ENCODE measurements around the gene SNX8.
A peak's percentile ranks its signal among the peaks of the same experiment; 100 is the strongest.
"Not testable (repeated sequence)": the region's sequence is repeated elsewhere in the genome, so short reads cannot be mapped to it uniquely, and the experiment has no call there.

Gene SNX8

DNA sequence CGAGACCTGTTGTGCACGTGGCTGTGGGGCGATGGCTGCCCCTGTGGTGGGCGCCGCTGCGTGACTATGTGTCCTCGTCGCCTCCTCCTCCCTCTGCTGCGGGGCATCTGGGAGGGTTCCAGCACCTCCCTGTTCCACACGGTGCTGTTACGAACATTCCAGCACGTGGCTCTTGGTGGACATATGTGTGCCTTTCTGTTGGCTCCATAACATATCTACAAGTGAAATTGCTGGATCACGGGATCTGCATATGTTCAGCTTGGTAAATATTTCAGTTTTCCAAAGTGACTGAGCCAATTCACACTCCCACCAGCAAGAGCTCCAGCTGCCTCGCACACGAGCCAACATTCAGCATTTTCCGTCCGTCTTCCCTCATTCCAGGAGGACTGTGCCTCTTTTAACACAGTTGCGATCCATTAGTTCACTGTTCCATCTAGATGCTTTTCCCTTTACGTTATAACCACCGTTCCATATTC is 25.1 kb downstream of the SNX8 start:
- no peak for DNase-seq

DNA sequence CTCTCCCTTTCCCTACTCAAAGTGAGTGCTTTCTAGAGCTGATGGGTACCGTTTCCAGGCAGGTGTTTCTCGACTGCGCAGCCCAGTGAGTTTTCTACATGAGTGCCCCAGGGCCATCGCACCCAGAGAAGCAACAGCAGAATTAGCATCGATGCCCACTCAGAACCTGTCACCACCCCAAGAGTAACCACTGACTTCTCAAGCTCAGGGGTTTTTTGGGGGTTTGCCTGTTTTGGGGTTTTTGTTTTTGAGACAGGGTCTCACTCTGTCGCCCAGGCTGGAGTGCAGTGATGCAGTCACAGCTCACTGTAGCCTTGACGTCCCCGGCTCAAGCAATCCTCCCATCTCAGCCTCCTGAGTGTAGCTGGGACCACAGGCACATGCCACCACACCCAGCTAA is 25.7 kb downstream of the SNX8 start:
- DNase-seq, result no peak

DNA sequence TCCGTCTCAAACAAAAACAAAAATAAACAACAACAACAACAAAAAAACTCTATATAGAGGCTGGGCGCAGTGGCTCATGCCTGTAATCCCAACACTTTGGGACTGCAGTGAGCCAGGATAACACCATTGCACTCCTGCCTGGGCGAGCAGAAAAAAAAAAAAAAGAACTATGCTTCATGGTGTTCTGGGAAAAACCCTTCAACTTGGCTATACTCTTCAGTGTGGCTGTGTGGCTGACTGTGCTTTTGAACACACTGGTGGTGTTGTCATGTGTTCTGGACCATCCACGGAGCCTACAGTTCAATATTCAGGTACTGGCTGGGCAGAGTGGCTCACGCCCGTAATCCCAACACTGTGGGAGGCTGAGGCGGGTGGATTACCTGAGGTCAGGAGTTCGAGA is 26.5 kb downstream of the SNX8 start:
- DNase-seq, result no peak

DNA sequence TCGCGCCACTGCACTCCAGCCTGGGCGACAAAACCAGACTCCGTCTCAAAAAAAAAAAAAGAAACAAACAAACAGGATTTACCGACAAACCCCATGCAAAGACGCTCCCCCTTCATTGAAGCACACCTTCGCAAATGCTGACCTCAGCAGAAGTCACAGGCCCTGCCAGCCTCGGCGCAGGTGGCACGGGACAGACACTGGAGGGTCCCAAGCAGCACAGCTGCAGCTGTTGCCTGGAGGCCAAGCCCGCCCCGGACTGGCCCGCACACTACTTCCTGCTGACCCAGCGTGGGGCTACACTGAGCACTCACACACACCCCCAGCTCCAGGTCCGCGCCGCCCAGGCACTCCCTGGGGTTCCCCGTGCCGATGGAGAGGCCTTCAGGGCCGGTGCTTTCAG is 31.2 kb downstream of the SNX8 start:
- DNase-seq, result no peak

DNA sequence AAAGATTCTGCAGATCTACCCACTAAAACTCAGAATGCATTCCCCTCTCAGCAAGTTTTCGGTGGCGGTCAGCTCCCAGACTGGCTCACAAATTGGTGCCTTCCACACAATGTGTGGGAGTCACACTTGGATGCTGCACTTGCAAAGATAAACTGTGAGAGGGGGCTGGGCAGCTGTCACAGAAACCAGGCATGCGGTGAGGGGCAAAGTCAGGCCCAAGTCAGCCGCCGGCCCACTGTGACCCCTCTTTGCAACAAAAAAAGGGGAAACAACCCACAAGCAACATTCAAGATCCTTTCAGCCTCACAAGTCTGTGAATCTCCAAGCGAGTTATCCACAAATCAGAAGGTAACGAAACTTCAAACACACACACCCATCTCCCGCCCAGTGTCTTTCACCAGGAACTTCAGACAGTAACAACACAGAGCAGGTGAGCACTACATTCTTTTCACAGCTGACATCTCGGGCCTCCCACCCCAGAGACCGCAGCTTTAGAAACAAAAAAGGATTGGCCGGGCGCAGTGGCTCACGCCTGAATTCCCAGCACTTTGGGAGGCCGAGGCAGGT is 32.0 kb downstream of the SNX8 start:
- no peak for DNase-seq

DNA sequence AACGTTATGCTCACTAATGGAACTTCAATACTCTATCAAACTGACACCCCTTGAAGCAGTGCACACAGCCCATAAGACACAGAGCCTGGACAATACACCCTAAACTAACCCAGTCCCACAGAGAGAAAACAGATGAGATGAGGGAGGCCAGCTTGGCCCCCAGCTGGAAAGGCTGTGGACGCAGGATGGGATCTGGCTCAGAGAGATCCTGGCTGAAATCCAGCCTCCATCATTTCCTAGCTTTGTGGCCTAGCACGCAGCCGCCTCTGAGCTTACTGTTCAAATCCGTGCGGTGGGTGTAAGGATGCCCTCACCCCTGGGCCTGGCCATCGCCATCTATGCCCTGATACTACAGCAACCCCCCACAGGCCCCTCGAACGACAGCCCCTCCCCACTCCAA is 32.7 kb downstream of the SNX8 start:
- DNase-seq, result no peak

DNA sequence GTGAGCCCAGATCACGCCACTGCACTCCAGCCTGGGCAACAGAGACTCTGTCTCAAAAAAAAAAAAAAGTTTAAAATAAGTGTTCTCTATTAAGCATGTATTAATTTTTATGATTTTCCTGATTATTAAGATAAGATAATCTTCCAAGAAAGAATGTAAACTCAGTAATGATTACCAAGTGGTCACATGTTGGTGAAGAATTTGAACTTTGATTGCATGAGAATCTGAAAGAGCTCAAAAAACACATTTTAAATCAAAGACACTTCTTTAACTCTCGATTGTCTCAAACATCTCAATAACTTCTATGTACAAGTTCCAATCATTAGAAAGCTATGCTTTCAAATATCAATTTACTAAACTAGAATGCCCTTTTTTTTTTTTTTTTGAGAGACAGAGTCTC is 33.8 kb downstream of the SNX8 start:
- no peak for DNase-seq

DNA sequence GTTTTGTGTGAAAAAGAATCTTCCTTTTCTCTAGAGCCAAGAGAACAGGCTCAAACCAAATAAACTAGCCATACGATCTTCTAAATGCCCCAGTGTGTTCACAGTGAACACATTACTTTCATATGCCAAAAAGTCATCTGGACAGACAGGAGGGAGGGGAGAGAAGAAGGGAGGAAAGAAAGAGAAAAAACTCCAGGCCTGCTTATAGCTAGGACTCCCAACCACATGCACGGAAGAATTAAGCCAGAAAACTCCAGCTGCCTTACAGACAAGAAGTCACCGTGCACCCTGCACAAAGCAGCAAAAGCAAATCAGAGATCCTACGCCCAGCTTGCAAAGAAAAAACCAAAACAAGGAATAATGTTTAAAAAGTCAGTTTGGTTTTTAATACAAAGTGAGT is 34.3 kb downstream of the SNX8 start:
- DNase-seq, result no peak

DNA sequence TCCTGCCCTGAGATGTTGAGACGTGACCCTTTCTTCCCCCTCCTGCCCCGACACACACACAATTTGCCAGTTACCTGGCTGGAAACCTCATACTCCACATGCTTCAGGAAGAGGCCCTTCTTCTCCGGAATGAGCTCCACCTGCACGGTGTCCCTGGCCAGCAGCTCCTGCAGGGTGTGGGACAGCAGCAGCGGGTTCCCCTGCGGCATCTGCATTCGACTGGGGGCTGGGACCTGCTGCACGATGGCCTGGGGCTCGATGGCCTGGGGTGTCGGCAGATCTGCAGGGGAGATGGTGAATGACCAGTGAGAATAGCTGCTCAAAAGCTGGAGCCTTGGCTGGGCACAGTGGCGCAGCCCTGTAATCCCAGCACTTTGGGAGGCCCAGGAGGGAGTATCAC is 36.2 kb downstream of the SNX8 start:
- DNase-seq, result no peak

DNA sequence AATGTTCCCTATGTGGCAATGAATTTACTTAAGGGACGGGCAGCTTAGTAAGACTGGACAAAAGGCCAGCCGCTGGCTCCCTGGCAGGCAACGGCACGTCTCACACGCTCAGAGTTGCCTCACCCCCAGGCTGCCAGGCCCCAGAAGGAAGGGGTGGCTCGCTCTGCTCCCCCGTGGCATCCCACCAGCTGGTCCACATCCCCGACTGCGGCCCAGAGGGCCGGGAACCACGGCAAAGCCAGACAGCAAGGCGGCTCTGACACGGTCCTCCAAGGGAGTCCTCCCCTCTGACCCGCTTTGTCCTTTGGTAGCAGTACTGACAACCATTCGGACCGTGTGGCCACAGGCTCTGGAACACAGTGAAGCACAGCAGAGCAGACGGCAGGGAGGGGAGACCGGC is 38.1 kb downstream of the SNX8 start:
- no peak for DNase-seq

DNA sequence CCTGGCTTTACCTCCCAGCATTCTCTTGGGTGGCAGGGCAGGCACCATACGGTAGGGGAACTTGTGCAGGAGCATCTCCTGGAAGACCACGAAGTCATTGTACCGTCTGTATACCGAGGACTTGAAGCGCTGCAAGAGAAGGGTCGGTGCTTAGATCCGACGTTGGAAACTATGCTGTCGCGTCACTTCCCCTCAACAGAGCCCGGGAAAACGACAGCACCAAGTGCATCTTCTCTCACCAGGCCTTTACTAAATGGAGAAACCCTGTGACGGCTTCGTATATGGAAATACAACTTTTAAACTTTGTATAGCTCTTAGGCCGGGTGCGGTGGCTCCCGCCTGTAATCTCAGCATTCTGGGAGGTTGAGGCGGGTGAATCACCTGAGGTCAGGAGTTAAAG is 39.1 kb downstream of the SNX8 start:
- DNase-seq, result no peak

DNA sequence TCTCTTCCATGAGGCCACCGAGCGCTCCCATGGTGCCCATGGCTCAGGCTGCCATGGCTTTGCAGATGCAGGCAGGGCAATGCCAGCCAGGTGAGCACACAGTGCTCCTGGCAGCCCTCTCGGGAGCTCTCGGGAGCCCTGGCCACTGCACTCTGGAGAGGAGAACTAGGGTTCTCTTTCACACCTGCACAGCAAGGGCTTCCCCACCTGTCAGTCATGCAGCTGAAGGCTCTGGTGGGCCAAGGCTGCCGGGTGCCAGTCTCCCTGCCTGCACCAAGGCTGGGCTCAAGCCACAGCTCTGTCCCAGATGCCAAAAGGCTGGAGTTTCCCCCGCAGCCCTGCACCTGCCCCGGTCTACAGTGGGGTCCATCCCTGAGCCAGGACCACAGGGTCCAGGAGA is 39.6 kb downstream of the SNX8 start:
- DNase-seq, result no peak

DNA sequence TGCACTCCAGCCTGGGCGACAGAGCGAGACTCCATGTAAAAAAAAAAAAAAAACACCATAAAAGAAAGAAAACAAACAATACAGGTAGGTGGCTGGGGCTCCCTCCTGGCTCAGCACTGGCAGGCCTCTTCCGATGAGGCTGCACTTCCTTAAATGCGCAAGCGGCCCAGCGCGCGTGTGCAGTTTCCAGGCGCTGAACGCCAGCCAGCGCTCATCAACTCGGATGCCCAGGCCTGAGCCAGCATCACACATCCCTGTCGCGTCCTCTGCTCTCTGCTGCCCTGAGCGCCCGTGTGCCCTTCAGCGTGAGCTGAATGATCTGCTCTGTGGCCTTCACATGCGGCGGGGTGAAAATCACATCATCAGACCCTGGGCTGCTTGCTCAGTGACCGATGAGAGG is 40.4 kb downstream of the SNX8 start:
- DNase-seq, result no peak

DNA sequence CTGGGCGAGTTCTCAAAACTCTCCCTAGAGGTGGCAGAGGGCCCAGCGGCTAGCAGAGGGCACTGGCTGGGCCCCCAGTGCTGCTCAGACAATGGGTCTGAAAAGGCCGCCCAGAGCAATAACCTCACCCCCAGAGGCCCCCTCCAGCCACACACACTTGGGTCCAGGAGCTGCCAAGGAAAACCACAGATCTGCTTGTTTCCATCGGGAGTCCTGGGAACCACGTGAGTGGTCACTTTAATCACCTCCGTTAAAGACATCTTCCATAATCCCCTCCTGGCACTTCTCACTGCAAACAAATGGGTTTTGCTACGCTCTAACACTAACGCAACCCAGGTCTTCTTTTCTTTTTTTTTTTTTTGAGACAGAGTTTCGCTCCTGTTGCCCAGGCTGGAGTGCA is 42.2 kb downstream of the SNX8 start:
- no peak for DNase-seq

DNA sequence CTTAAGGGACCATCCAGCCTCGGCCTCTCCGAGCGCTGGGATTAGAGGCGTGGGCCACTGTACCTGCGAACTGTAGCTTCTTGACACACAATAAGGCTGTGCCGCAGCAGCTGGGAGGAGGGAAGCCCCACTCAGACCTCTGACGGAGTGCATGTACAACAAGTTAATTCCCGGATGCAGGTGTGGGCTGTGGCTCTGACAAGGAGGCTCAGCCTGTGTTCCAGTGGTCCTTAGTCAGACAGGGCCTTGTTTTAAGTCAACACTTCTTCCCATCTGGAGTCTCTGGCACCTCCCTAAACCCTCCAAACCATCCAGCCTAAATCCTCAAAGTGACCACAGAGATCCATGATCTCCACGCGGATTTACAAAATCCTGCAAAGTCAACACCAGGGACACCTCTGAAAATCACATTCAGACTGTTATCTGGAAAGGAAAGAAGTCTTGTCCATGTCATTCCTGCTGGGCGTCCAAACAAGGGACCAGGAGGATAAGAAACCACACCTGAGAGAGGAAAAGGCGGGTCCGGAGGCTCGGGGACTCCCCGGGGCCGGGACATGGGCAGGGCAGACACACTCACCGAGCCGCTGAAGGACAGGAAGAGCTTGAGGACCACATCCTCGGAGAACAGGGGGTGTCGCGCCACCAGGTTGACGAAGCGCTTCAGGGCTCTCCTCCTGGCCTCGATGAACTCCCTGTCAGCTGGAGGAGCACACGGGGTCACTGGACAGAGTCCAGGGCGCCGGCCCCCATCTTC is 42.8 kb downstream of the SNX8 start:
- no peak for DNase-seq

DNA sequence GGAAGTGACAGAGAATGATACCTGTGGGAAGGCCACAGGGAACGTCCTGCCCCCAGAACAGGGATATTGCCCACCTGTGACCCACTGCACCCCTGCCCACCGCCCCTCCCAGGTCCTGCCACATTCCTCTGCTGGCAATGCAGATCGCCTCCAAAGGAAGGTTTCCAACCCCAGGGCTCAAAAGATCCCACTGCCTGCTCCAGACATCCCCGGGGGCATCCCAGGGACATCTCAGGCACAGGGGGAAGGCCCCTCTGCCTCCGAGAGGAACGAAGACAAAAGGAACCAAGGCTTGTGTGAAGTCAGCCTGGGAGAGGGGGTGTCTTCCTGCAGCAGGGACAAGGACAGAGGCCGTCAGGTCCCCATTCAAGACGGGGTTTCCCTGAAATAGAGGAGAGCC is 43.7 kb downstream of the SNX8 start:
- no peak for DNase-seq

DNA sequence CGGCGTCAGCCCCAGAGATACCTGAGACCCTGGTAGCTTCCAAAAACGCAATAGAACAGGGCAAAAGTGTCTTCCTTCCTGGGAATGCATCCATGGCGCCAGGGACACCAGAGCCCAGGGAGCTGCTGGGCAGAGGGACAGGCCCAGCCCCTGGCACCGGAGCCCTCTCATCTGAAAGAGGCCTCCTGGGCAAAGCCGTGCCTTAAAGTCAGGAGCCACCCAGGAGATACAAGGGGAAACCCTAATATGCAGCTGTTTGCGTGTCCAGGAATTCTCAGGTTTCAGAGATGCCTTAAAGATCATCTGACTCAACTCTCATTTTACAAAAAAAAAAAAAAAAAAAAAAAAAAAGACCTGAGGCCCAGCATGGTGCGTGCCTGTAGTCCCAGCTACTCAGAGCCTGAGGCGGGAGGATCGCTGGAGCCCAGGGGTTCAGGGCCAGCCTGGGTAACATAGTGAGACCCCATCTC is 44.2 kb downstream of the SNX8 start:
- no peak for DNase-seq

DNA sequence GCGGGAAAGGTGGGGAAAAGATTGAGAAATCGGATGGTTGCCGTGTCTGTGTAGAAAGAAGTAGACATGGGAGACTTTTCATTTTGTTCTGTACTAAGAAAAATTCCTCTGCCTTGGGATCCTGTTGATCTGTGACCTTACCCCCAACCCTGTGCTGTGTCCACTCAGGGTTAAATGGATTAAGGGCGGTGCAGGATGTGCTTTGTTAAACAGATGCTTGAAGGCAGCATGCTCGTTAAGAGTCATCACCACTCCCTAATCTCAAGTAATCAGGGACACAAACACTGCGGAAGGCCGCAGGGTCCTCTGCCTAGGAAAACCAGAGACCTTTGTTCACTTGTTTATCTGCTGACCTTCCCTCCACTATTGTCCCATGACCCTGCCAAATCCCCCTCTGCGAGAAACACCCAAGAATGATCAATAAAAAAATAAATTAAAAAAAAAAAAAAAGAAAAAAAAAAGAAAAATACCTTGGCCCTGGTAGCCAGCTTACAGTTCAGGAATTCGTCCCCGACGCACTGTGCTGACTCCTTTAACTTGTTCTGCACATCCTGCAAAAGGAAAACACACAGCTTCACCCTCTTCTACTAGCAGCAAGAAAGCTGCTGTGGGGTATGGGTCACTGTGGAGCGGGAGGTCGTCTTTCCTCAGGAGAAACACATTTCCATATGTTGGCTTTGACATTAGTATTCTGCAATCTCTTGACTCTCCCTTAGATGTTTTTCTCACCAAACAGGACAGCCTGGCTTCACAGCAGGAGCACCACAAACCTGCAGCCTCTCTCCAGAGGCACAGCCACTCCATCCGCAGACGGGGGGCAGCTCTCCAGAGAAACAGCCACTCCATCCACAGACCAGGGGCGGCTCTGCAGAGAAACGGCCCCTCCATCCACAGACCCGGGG is 44.9 kb downstream of the SNX8 start:
- DNase-seq, result not testable (repeated sequence)

DNA sequence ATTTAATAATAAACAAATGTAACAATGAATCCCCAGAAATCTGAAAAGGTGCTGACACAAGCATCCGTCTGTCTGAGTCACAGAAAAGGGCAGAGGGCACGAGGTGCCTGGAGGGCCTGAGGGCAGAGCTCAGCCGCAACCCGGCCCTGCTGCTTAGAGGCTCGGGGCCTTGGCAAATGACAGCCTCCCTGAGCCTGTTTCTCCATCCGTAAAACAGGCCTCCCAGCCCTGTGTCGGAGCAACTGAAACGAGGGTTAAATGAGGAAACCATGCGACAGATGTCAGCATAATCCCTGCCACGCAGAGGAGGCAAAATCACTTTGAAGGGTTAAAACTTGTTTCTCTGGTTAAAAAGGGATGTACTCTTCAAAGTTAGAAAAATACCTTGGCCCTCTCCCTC is 47.3 kb downstream of the SNX8 start:
- DNase-seq, result no peak

DNA sequence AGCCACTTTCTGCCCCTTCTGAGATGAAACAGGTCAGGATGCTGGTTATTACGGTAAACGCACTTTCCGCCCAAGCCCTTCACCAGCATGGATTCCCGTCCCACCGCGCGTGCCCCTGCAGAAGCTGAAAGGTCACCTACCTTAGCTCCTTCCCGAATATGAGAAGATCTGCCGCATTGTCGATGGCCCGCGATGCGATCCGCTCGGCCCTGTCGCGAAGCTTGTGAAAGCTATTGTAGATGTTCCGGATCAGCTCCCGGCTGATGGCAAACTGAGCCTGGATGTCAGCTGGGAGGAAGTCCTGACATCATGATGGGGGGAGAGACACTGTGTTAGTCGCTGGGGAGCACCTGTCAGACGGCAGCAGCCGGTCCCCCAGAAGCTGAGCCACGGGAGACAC is 50.1 kb downstream of the SNX8 start:
- no peak for DNase-seq

DNA sequence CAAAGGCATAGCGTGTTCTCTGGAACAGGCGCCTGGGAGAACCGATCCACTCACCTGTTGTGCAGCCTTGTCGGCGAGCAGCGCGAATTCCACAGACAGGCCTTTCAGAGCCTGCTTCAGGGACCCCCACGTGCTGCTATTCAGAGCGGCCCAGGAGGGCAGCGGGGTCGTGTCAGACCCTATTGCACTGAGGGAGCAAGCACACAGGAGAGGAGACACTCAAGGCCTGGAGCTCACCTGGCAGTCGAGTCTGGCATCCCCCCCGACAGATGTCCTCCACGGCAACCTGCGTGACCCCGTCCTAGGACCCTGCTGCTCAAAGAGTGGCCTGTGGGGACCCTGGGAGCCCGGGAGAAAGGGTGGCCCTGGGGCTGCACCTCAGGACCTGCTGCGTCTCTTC is 51.1 kb downstream of the SNX8 start:
- DNase-seq, result no peak

DNA sequence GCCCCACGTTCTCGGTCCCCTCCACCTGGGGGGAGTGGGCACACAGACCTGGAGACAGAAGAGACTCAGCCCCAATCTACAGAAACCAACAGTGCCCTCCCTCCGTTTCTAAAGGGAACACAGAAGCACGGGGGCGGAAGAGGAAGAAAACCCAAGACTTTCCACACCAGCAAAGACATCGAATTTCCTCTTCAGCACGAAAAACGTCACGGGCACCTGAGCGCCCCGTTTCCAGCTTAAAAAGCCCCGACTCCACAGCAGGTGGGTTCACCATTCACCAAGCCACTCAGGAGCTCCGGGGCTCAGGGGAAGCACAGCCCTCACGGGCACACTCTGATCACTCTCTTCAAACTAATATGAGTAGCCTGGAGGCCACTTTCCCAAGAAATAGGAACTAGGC is 52.6 kb downstream of the SNX8 start:
- no peak for DNase-seq

DNA sequence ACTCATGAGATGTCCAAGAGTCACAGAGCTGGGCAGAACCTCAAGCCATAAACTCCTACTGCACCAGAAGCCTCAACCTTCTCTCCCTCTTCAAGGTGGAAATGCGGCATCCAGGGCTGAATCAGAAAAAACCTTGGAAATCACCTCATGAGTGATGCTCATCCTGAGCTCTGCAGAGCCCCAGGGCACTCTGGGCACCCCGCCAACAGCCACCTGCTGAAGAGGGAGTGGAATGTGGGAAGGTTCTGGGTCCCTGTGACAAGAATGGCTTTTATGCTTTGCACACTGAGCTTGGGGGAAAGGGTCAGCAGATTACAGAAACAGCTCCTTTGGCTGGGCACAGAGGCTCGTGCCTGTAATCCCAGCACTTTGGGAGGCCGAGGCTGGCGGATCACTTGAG is 53.4 kb downstream of the SNX8 start:
- DNase-seq, result peak; percentile 27 to 33

DNA sequence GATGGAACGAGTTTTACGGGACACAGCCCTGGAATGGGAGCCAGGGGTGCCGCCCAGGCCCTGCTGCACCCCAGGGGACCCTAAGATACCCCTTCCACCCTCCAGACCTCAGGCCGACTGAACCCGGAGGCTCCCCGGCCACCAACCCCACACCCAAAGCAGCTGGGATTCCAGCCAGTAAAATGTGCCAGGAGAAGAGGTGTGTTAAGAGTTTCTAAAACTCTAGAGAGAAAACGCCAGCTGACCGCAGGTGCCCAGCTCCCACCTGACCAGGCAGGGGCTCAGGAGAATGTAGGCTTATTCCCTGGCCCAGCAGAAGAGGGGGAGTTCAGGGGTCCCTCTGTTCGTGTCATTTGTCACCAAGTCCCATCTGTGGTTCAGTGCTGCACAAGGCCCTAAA is 54.8 kb downstream of the SNX8 start:
- no peak for DNase-seq
